Cerebellar nuclear complex (tissue), 1 donor: ENCODE data around the gene MSX1.

Experiments used
- DNase-seq, 2 experiments: peaks; one replicate each; lab custom pipeline; 2025; lab: John Stamatoyannopoulos, UW

MSX1 gene

GRCh38 chr4:4841156-4841555 is 18.3 kb upstream of the MSX1 start:
- DNase-seq: no peak

GRCh38 chr4:4842476-4843441 is 16.7 kb upstream of the MSX1 start:
- no peak for DNase-seq

GRCh38 chr4:4843635-4844291 is 15.7 kb upstream of the MSX1 start:
- DNase-seq: no peak

DNA sequence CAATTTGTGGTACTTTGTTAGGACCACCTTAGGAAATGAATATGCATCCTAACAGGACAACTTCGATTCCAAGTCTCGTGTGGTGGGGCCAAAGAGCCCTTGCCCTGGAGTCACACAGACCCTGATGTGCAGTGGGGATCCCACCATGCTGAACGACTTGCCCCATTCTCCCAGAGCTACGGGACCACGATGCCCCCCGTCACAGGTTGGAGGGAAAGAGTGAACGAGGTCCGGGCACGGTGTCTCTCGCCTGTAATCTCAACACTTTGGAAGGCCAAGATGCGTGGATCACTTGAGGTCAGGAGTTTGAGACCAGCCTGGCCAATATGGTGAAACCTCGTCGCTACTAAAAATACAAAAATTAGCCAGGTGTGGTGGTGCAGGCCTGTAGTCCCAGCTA is 14.4 kb upstream of the MSX1 start:
- no peak for DNase-seq

DNA sequence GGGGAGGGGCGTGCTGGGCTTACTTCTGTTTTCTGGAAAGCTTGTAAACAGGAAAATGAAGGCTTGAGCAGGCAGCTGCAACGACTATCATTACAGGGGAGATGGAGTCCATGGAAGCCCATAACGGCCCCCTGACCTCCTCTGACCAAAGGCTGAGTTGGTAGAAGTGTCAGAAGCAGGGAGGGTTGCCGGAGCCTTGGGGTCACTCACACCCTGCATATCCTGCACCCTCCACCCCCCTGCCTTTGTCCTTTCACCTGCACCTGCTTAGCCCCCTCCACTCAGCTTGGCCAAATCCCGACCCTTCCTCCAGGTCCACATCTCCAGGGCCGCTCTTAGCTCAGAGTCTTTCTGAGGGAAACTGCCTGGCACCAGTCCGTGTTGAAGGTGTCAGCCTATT is 12.5 kb upstream of the MSX1 start:
- no peak for DNase-seq

DNA sequence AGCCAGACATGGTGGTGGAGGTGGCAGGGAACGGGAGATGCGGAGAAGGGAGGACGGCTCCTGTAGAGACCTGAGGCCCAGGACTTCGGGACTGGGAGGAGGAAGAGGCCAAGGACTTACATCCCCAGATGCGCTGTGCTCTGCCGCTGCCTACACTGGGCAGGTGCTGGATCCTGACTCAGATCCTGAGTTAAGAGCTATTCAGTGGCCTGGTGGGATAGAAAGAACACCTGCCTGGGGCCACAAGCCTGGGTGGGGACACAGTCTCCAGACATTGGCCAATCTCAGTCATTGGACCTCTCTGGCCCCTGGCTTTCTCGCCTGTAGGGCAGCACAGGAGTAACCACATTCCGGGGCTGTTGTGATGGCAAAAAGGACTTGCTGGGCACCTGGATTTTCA is 10.9 kb upstream of the MSX1 start:
- DNase-seq: no peak

GRCh38 chr4:4849106-4849505 is 10.4 kb upstream of the MSX1 start:
- DNase-seq: no peak

DNA sequence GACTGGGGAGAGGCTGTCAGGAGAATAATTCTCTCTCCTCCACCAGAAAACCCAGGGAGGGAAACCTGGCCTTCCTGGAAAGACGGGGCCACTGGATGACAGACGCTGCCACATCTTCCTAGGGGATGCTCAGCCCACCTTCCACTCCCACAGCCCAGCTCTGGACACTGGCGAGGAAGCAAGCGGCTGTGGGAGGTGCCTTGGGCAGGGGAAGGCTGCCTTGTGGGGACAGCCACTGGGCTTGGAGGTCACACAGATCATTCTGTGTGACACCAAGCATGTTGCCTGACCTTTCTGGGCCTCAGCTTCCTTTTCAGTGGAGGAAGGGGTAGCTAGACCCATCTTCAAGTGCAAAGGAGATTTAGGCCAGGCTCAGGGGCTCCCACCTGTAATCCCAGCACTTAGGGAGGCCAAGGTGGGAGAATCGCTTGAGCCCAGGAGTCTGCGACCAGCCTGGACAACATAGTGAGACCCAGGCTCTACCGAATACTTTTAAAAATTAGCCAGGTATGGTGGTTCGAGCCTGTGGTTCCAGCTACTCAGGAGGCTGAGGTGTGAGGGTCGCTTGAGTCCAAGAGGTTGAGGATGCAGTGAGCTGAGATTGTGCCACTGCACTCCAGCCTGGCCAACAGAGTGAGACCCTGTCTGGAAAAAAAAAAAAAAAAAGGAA is 9.8 kb upstream of the MSX1 start:
- no peak for DNase-seq

GRCh38 chr4:4851081-4851480 is 8.4 kb upstream of the MSX1 start:
- DNase-seq: no peak

- DNase-seq: no peak
Measured at GRCh38 chr4:4851906-4852305, 7.6 kb upstream of the MSX1 start.

- no peak for DNase-seq
Measured at GRCh38 chr4:4852591-4853362, 6.7 kb upstream of the MSX1 start.

GRCh38 chr4:4853371-4853823 is 6.1 kb upstream of the MSX1 start:
- no peak for DNase-seq

- no peak for DNase-seq
Measured at GRCh38 chr4:4853921-4854648, 5.4 kb upstream of the MSX1 start.

DNA sequence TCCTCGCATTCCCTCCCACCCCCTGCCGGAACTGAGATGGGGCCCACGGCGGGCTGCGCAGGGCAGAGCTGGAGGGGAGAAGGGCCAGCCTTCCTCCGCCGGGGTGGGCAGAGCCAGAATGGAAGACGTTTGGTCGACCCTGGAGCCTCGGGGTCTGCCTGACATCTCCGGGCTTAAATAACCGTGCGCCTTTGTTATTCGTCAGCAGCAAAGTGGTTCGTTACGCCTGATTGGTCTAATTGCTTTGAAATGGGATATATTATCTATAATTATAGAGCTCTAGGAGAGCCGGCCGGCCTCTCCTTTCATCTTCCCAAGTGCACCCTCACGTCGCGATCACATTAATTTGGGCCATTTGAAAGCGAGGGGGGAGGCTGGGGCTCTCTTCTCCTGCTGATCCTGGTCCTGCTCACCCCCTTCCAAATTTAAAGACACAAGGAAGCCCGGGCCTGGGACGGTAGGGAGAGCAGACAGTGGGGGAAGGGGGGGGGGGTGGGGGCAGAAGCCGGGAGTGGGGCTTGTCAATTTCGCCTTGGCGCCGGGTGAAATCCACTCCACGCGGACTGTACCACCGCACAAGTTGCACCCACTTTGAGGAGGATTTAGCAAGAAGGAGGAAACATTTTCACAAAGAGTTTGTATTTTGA is 4.7 kb upstream of the MSX1 start:
- DNase-seq: no peak

DNA sequence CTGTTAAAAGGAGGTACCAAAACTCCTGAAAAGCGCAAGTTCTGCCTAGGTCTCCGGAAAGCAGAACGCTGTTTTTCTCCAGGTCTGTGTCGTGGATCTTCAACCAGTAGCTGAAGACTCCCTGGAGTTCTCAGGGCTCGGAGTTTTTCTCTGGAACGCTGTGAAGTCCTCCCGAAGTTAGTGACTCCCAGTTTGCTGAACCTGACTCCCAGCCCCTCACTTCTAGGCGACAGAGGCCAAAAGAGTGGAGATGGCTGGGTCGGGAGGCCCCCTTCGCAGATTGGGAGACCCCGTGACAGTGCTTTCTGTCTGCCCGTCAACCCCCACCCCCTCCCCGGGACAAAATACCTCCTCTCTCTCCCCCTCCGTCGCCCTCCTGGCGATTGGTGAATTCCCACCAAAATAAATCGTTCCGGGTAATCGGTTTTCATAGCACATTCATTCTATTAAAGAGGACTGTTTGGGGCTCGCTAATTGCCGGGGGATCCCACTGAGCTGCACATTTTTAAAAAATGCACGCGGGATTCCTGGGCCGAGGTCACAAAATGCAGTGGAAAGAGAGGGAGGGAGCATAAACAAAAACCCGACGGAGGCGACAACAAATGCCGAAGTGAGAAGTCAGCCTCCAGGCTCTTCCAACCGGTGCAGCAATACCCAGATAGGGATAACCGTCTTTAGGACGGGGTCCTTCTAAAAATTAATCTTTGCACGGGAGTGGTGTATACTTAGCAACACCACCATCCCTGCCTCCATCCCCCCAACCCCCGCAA is 4.0 kb upstream of the MSX1 start:
- no peak for DNase-seq

DNA sequence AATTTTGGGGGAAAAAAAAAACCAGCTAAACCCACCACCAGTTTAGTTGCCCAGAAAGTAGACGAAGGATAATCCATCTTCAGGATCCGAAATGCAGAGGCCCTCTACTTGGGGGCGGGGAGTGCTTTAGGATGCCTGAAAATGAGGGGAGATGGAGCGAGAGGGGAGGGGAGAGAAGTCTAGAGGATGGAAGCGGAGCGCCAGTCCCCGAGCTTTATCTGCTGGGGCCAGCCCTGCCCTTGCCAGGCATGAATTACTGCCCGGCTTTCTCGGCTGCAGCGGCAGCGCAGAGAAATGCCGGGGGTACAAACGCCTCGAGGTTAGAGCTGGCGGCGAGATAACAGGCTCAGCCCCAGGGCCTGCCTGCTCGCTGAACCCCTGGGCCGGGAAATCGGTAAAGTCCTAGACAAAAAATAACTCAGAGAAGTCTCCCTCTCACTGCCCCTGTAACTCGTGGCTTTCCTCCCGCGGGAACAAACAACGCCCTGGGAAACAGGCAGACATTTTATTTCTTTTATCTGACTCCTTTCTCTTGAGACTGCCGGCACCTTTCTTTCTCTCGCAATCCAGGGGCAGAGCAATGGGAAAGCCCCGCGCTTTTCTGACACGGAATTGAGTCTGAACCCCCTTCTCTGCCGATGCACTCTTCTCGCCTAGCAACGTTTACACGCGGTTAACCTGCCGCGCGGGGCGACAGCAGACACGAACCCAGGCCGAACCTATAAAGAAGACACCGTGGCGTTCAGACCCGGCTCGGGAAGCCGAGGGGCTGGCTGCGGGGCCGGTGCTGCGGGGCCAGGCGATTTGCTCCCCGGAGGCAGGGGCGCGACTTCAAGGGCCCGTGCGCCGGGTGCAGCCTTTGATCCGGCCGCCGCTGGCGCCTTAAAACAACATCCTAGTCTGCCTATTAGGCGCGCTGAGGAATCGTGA is 3.1 kb upstream of the MSX1 start:
- no peak for DNase-seq

DNA sequence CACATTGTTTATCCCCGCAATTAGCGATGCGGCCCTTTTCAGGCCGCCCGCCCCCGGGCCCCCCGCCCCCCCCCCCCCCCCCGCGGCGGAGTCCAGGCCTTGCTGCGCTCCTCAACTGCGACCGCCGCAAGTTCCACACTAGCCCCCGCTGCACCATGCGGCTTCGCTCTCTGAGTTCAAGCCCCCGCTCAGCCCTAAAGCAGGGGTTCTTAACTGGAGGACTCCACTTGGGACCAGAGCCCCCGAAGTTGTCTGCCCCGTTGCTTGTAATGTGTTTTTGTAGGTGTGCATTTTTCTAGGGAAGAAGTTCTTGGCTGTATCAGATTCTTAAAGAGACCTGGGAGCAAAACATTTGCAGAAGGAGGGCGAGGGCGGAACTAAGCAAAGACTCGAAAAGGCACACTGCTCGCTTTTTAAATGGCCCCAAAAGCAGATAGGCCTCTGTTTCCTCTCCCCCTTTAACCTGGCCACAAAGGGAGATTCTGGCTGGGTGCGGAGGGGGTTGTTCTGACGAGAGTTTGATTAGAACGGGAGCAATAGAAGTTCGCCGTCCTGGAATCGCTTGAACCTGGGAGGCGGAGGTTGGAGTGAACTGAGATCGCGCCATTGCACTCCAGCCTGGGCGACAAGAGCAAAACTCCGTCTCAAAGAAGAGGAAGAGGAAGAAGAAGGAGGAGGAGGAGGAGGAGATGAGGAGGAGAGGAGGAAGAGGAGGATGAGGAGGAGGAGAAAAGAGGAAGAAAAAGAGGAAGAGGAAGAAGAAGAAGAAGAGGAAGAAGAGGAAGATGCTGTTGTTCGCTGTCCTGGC is 2.3 kb upstream of the MSX1 start:
- no peak for DNase-seq
